ENCODE data around the gene C5orf63. TPM values are rescaled to one million over a fixed set of nuclear protein-coding genes. Genes with fewer than 3 reads are reported as not detected.
"Not testable (repeated sequence)": the region's sequence is repeated elsewhere in the genome, so short reads cannot be mapped to it uniquely, and the experiment has no call there.

The C5orf63 gene
- total RNA-seq, 1 donor from 2014 or later, result 0.24 TPM

- no peaks in the 10 kb centered on the region for H3K27me3 Mint-ChIP-seq (ENCODE audit: unreplicated experiment)
- no peak for TF ChIP-seq CTCF (IDR thresholded peaks at IDR 0.05)
- H3K4me3 Mint-ChIP-seq (ENCODE audit: unreplicated experiment), result no peak overlapping the region
- DNase-seq (ENCODE audit: extremely low spot score, unreplicated experiment), result no peak
- peaks cover 5% of the 10 kb centered on the region for H3K9me3 Mint-ChIP-seq (ENCODE audit: unreplicated experiment)
- H3K36me3 Mint-ChIP-seq (ENCODE audit: unreplicated experiment), result no peaks in the 10 kb centered on the region
- H3K27ac Mint-ChIP-seq (ENCODE audit: unreplicated experiment), result no peak overlapping the region
- peaks cover 12% of the 10 kb centered on the region for H3K4me1 Mint-ChIP-seq (ENCODE audit: unreplicated experiment)
Measured at GRCh38 chr5:127010362-127010761, 62.9 kb downstream of the C5orf63 start.

- no peak for TF ChIP-seq CTCF (IDR thresholded peaks at IDR 0.05)
- Mint-ChIP-seq H3K27ac (ENCODE audit: unreplicated experiment) (no peak overlapping the region), H3K4me3 (ENCODE audit: unreplicated experiment) (no peak overlapping the region), H3K27me3 (ENCODE audit: unreplicated experiment) (no peaks in the 10 kb centered on the region), H3K36me3 (ENCODE audit: unreplicated experiment) (no peaks in the 10 kb centered on the region), H3K4me1 (ENCODE audit: unreplicated experiment) (peaks cover 12% of the 10 kb centered on the region), H3K9me3 (ENCODE audit: unreplicated experiment) (peaks cover 5% of the 10 kb centered on the region)
- no peak for DNase-seq (ENCODE audit: extremely low spot score, unreplicated experiment)
Measured at GRCh38 chr5:127009784-127010183, 63.5 kb downstream of the C5orf63 start.

- H3K36me3 Mint-ChIP-seq (ENCODE audit: unreplicated experiment), result no peaks in the 10 kb centered on the region
- H3K4me1 Mint-ChIP-seq (ENCODE audit: unreplicated experiment), result peaks cover 12% of the 10 kb centered on the region
- H3K27me3 Mint-ChIP-seq (ENCODE audit: unreplicated experiment), result no peaks in the 10 kb centered on the region
Measured at GRCh38 chr5:127008300-127008975, 64.9 kb downstream of the C5orf63 start.

GRCh38 chr5:127007522-127007921 is 65.8 kb downstream of the C5orf63 start:
- no peak overlapping the region for H3K27ac Mint-ChIP-seq (ENCODE audit: unreplicated experiment)
- H3K9me3 Mint-ChIP-seq (ENCODE audit: unreplicated experiment), result no peaks in the 10 kb centered on the region
- H3K4me1 Mint-ChIP-seq (ENCODE audit: unreplicated experiment), result peaks cover 10% of the 10 kb centered on the region
- peaks cover 3% of the 10 kb centered on the region for H3K36me3 Mint-ChIP-seq (ENCODE audit: unreplicated experiment)
- H3K27me3 Mint-ChIP-seq (ENCODE audit: unreplicated experiment), result no peaks in the 10 kb centered on the region
- no peak overlapping the region for H3K4me3 Mint-ChIP-seq (ENCODE audit: unreplicated experiment)
- TF ChIP-seq CTCF (IDR thresholded peaks at IDR 0.05), result no peak
- no peak for DNase-seq (ENCODE audit: extremely low spot score, unreplicated experiment)

More at GRCh38 chr5:127008300-127008975, 64.9 kb downstream of the C5orf63 start:
- H3K4me3 Mint-ChIP-seq (ENCODE audit: unreplicated experiment), result no peak overlapping the region
- no peak overlapping the region for H3K27ac Mint-ChIP-seq (ENCODE audit: unreplicated experiment)
- TF ChIP-seq CTCF (IDR thresholded peaks at IDR 0.05), result no peak
- DNase-seq (ENCODE audit: extremely low spot score, unreplicated experiment), result no peak
- no peaks in the 10 kb centered on the region for H3K9me3 Mint-ChIP-seq (ENCODE audit: unreplicated experiment)

GRCh38 chr5:127006744-127007143 is 66.6 kb downstream of the C5orf63 start:
- no peak for DNase-seq (ENCODE audit: extremely low spot score, unreplicated experiment)
- no peak overlapping the region for H3K27ac Mint-ChIP-seq (ENCODE audit: unreplicated experiment)
- peaks cover 3% of the 10 kb centered on the region for H3K36me3 Mint-ChIP-seq (ENCODE audit: unreplicated experiment)
- no peaks in the 10 kb centered on the region for H3K27me3 Mint-ChIP-seq (ENCODE audit: unreplicated experiment)
- no peak for TF ChIP-seq CTCF (IDR thresholded peaks at IDR 0.05)
- H3K9me3 Mint-ChIP-seq (ENCODE audit: unreplicated experiment), result no peaks in the 10 kb centered on the region
- H3K4me1 Mint-ChIP-seq (ENCODE audit: unreplicated experiment), result peaks cover 16% of the 10 kb centered on the region
- no peak overlapping the region for H3K4me3 Mint-ChIP-seq (ENCODE audit: unreplicated experiment)

GRCh38 chr5:127005282-127005681 is 68.0 kb downstream of the C5orf63 start:
- not testable (repeated sequence) for H3K9me3 Mint-ChIP-seq (ENCODE audit: unreplicated experiment); H3K36me3 Mint-ChIP-seq (ENCODE audit: unreplicated experiment); H3K27ac Mint-ChIP-seq (ENCODE audit: unreplicated experiment); H3K4me3 Mint-ChIP-seq (ENCODE audit: unreplicated experiment); DNase-seq (ENCODE audit: extremely low spot score, unreplicated experiment); H3K27me3 Mint-ChIP-seq (ENCODE audit: unreplicated experiment)
- peaks cover 21% of the 10 kb centered on the region for H3K4me1 Mint-ChIP-seq (ENCODE audit: unreplicated experiment)
